ENCODE measurements around the gene TXNDC5. TPM values are rescaled to one million over a fixed set of nuclear protein-coding genes. Genes with fewer than 3 reads are reported as not detected.

TXNDC5 gene
- 100 to 1,000 TPM in 1 of 4 donors, 10 to 100 TPM in 3; 61.7 to 131 (median 87.3) TPM for total RNA-seq

- H3K4me1 ChIP-seq = peaks cover 0 to 27% (median 8%) of the 10 kb centered on the region in 4 donors
- H3K27me3 ChIP-seq = no peaks in the 10 kb centered on the region
- H3K9me3 ChIP-seq = no peaks in the 10 kb centered on the region
- DNase-seq = peak; percentile 72 to 90 (median 88)
- H3K36me3 ChIP-seq = no peaks in the 10 kb centered on the region
- TF ChIP-seq POLR2A (IDR thresholded peaks at IDR 0.05) = peak in 1 of 2 donors; percentile 57
- no peak for TF ChIP-seq CTCF (IDR thresholded peaks at IDR 0.05)
- H3K4me3 ChIP-seq = peak within 1 kb of the TSS; percentile 77 to 97 (median 96)
- H3K27ac ChIP-seq = peak within 1 kb of the TSS; percentile 76 to 86 (median 81)
Measured at GRCh38 chr6:7910654-7911344, at the start of gene TXNDC5. Gene TXNDC5, minus strand, starts transcription at chr6:7910788. Its CDS starts 12 bp downstream, at chr6:7910776.

DNA sequence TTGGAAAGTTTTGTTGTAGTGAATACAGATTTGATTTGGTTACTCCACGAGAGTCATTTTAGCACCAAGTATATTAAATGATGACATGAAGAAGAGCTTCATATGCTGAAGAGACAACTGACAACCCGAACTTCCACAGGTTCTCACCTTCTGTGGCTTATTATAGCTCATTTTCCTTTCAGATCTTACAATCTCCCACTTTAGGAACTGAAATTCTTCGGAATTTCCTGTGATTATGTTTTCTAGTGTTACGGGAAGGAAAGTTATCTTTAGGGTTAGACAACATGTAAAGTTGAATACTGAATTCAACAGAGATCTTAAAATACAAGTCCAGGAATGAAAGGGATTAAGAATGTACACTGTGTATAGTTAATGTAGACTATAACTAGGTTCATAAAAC is 49.6 kb upstream of the TXNDC5 start:
- Histone ChIP-seq H3K4me1 (peaks cover 0 to 3% (median 0%) of the 10 kb centered on the region in 4 donors), H3K9me3 (no peaks in the 10 kb centered on the region), H3K27ac (peak overlapping the region in 1 of 4 donors; percentile 1), H3K36me3 (no peaks in the 10 kb centered on the region), H3K27me3 (no peaks in the 10 kb centered on the region), H3K4me3 (no peak overlapping the region)
- TF ChIP-seq POLR2A (IDR thresholded peaks at IDR 0.05) (no peak), CTCF (IDR thresholded peaks at IDR 0.05) (no peak)
- DNase-seq = no peak

DNA sequence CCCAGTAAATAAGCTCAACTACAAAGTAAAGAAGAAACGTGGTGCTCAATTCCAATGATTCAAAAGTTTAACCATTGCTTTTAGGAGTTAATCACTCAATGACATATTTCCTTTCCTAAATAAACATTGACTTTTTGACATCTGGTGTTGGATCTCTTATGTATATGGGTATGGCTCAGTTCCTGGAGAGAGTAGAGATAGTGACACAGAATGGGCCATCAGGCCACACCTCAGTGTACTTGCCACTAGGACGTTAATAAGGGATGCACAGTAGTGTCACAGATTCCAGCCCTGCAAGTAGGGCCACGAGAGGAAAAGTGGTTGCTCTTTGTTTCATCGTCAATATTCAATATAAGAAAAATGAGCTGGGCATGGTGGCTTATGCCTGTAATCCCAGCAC is 48.9 kb upstream of the TXNDC5 start:
- Histone ChIP-seq H3K4me1 (peaks cover 0 to 3% (median 0%) of the 10 kb centered on the region in 4 donors), H3K9me3 (no peaks in the 10 kb centered on the region), H3K27ac (no peak overlapping the region), H3K27me3 (no peaks in the 10 kb centered on the region), H3K36me3 (no peaks in the 10 kb centered on the region), H3K4me3 (no peak overlapping the region)
- no peak for DNase-seq
- no peak for TF ChIP-seq CTCF (IDR thresholded peaks at IDR 0.05)

- Histone ChIP-seq H3K4me3 (no peak overlapping the region), H3K9me3 (no peaks in the 10 kb centered on the region), H3K27me3 (no peaks in the 10 kb centered on the region), H3K4me1 (peaks cover 0 to 3% (median 0%) of the 10 kb centered on the region in 4 donors), H3K27ac (peak overlapping the region in 1 of 4 donors; percentile 12), H3K36me3 (no peaks in the 10 kb centered on the region)
- no peak for DNase-seq
- TF ChIP-seq POLR2A (IDR thresholded peaks at IDR 0.05) (no peak), CTCF (IDR thresholded peaks at IDR 0.05) (no peak)
Measured at GRCh38 chr6:7958464-7958863, 47.9 kb upstream of the TXNDC5 start.

DNA sequence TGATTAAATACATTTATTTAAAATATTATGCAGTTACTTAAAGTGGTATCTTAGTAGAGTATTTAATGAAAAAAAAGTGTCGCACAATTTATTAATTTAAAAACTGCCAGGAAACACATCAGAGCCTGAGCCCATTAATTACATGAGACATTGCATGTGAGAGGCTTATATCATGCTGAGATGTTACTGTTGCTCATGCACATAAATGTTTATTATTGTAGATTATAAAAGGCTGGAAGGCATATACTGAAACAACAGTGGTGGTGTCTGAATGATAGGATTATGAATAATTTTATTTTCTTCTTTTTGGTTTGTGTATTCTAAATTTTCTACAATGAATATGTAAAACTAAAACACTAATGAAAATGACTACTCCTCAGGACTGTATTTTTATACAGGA is 45.7 kb upstream of the TXNDC5 start:
- TF ChIP-seq POLR2A (IDR thresholded peaks at IDR 0.05) = no peak
- TF ChIP-seq CTCF (IDR thresholded peaks at IDR 0.05) = no peak

More for the DNA sequence above, 45.7 kb upstream of the TXNDC5 start:
- no peak for DNase-seq
- Histone ChIP-seq H3K4me3 (no peak overlapping the region), H3K27me3 (no peaks in the 10 kb centered on the region), H3K36me3 (no peaks in the 10 kb centered on the region), H3K27ac (no peak overlapping the region), H3K4me1 (peaks cover 0 to 3% (median 0%) of the 10 kb centered on the region in 4 donors), H3K9me3 (no peaks in the 10 kb centered on the region)

Measured in Peyer's patch (tissue), 4 donors.